Vagina (tissue), 2 donors: ENCODE results near the gene C1QL2. TPM values are rescaled to one million over a fixed set of nuclear protein-coding genes. Genes with fewer than 3 reads are reported as not detected.

Experiments
- DNase-seq, 2 donors: peaks; one replicate each; pipeline ENCODE4 v3.0.0-alpha.2; 2017; ENCODE audit errors: extremely low spot score in 2 of 2
- H3K27ac ChIP-seq: fragments of 200-600 bp; sonication (generic); one replicate; pipeline ENCODE4 v1.5.1; 2019
- H3K27me3 ChIP-seq: fragments of 200-600 bp; sonication (generic); one replicate; pipeline ENCODE4 v1.5.1; 2019
- H3K36me3 ChIP-seq, 2 donors: fragments of 200-600 bp; sonication (generic); one replicate each; pipeline ENCODE4 v1.5.1; 2017 to 2019
- H3K4me1 ChIP-seq: fragments of 200-600 bp; sonication (generic); one replicate; pipeline ENCODE4 v1.5.1; 2019
- H3K4me3 ChIP-seq, 2 donors: fragments of 200-600 bp; sonication (generic); 1 replicate in 1 of 2; 2 replicates in 1 of 2; pipeline ENCODE4 v1.5.1; 2016 to 2019
- H3K9me3 ChIP-seq: fragments of 200-600 bp; sonication (generic); one replicate; pipeline ENCODE4 v1.5.1; 2019
- POLR2A ChIP-seq, 2 donors: fragments of 450-650 bp; IDR thresholded peaks; one replicate each; pipeline ENCODE4 v1.6.1; 2017; ENCODE audit warnings: antibody characterized with exemption in 2 of 2, mild to moderate bottlenecking in 2 of 2, moderate library complexity in 2 of 2
- POLR2AphosphoS5 ChIP-seq, 2 donors: sonication (generic); formaldehyde crosslinking; IDR thresholded peaks; one replicate each; pipeline ENCODE4 v1.9.0; 2017; ENCODE audit warnings: antibody characterized with exemption in 2 of 2, mild to moderate bottlenecking in 2 of 2, low read depth in 1 of 2; ENCODE audit not compliant: insufficient read depth in 1 of 2
- intact Hi-C: fragments of 100-400 bp; cut with DNase I; formaldehyde crosslinking; loops from one replicate; pipeline ENCODE4 v1.15.1; 2023
- total RNA-seq: library from RNA; depleted of rRNA; stranded (reverse); fragments of >200 nt; gene quantifications from one replicate; pipeline ENCODE4 v1.2.3, GENCODE V29; 2016
- TF ChIP-seq, protein P1 (sequence below), 3 experiments: fragments of 450-650 bp in 2 of 3; fragments of 200-600 bp in 1 of 3; sonication (generic) in 1 of 3; IDR thresholded peaks; one replicate each; pipeline ENCODE4 v1.5.1; 2017 to 2019; ENCODE audit warnings: antibody characterized with exemption in 3 of 3, mild to moderate bottlenecking in 2 of 3, moderate library complexity in 2 of 3

Gene C1QL2
- total RNA-seq, 1 donor from 2014 or later, result not detected

DNA sequence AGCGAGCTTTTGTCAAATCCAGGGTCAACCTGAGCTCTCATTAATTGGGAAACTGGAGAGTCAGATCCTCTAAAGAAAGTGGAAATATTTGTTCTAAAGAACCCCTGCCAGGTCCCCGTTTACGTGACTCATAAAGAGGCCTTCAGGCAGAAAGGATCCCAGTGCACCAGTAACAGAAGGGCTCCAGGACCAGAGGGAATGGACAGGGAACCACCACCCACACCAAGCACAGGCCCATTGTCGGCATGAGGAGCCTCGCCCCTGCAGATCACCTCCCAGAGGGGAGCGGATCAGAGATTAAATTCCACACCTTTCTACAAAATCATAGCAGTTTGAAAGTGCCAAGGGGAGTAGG, 16.4 kb upstream of the C1QL2 start:
- intact Hi-C loops, result no loop called here
- Histone ChIP-seq H3K27ac (no peak overlapping the region), H3K36me3 (no peaks in the 10 kb centered on the region), H3K4me3 (no peak overlapping the region), H3K4me1 (no peaks in the 10 kb centered on the region), H3K9me3 (no peaks in the 10 kb centered on the region), H3K27me3 (no peaks in the 10 kb centered on the region)
- no peak for DNase-seq
- TF ChIP-seq, protein P1, sequence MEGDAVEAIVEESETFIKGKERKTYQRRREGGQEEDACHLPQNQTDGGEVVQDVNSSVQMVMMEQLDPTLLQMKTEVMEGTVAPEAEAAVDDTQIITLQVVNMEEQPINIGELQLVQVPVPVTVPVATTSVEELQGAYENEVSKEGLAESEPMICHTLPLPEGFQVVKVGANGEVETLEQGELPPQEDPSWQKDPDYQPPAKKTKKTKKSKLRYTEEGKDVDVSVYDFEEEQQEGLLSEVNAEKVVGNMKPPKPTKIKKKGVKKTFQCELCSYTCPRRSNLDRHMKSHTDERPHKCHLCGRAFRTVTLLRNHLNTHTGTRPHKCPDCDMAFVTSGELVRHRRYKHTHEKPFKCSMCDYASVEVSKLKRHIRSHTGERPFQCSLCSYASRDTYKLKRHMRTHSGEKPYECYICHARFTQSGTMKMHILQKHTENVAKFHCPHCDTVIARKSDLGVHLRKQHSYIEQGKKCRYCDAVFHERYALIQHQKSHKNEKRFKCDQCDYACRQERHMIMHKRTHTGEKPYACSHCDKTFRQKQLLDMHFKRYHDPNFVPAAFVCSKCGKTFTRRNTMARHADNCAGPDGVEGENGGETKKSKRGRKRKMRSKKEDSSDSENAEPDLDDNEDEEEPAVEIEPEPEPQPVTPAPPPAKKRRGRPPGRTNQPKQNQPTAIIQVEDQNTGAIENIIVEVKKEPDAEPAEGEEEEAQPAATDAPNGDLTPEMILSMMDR (IDR thresholded peaks at IDR 0.05), result no peak
- TF ChIP-seq POLR2AphosphoS5 (IDR thresholded peaks at IDR 0.05; ENCODE audit: insufficient read depth in 1 of 2, low read depth in 1 of 2), result no peak
- no peak for TF ChIP-seq POLR2A (IDR thresholded peaks at IDR 0.05)

DNA sequence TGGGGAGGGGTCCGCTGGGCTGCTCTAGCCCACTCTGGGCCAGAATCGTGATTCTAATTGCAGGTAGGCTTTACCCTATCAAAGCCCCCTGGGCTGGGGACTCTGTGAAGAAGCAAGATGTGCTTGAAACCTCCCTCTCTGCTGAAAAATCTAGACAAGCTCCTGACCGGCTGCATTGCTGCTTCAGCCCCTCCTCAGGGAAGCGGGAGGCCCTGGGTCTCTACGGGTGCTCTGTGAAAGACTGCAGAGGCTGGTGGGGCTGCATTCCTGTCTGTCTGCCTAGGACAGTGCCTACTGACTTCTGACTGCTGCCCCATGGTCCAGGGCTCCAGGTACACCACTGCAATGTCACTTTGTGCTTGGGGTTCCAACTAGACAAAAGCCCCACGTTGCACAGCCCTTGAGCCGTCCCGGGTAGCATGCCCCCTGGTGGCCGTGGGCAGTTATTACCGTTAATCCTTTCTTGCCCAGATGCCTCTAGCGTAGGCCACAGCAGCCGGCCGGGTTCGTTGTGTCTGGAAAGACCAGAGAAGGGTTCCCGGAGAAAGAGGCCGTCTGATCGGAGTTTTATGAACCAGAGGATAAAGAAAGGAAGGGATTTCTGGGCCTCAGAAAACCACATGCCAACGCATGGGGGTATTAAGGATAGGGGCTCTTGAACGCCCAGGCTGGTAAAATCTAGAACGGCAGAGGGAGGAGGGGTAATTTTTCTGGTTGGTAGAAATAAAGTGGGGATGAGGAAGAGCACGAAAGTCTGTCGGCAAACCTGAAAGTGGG, 15.9 kb upstream of the C1QL2 start:
- Histone ChIP-seq H3K36me3 (no peaks in the 10 kb centered on the region), H3K4me3 (no peak overlapping the region), H3K9me3 (no peaks in the 10 kb centered on the region), H3K4me1 (no peaks in the 10 kb centered on the region), H3K27me3 (no peaks in the 10 kb centered on the region), H3K27ac (no peak overlapping the region)
- no peak for DNase-seq
- intact Hi-C loops, result no loop called here
- TF ChIP-seq POLR2AphosphoS5 (IDR thresholded peaks at IDR 0.05; ENCODE audit: insufficient read depth in 1 of 2, low read depth in 1 of 2) (no peak), POLR2A (IDR thresholded peaks at IDR 0.05) (no peak)
- TF ChIP-seq, protein P1 (IDR thresholded peaks at IDR 0.05), result peak in 1 of 3 experiments; percentile 11

DNA sequence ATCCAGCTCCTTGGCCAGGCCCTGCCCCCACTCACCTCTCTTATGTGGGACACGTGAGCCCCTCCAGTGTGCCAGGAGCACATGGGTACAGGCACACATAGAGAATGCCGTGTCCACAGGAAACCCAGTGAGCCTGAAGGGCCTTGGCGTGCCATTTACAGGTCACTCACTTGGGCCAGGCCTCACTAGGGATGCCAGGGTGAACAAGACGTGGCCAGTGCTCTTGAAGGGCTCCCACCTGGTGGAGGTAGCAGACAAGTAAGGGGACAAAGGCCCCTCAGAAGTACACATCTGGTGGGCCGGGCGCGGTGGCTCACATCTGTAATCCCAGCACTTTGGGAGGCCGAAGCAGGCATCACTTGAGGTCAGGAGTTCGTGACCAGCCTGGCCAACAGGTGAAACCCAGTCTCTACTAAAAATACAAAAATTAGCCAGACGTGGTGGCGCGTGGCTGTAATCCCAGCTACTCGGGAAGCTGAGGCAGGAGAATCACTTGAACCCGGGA, 15.1 kb upstream of the C1QL2 start:
- no peaks in the 10 kb centered on the region for H3K4me1 ChIP-seq
- no peaks in the 10 kb centered on the region for H3K36me3 ChIP-seq
- no peak for DNase-seq
- no peaks in the 10 kb centered on the region for H3K27me3 ChIP-seq
- no peak overlapping the region for H3K4me3 ChIP-seq
- TF ChIP-seq POLR2A (IDR thresholded peaks at IDR 0.05), result no peak
- TF ChIP-seq POLR2AphosphoS5 (IDR thresholded peaks at IDR 0.05; ENCODE audit: insufficient read depth in 1 of 2, low read depth in 1 of 2), result no peak
- TF ChIP-seq, protein P1 (IDR thresholded peaks at IDR 0.05), result no peak
- intact Hi-C loops, result no loop called here
- H3K27ac ChIP-seq, result no peak overlapping the region
- no peaks in the 10 kb centered on the region for H3K9me3 ChIP-seq

DNA sequence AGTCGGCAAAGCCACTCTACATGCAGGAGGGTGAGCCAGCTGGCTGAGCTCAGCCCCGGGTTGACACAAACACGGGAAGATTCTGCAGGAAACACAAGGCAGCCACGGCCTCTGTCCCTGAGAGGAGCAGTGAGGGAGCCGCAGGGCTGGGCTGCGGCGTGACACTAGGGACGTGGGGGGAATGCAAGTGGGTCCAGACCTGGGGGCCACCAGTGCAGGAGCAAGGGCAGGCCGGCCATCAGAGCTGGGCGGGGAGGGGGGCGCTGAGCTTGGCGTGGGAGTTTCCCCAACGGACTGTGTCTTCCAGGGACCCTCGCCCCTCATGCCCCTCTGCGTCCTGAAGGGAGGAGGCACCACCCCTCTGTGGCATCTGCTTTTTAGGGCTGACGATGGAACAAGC, 12.0 kb upstream of the C1QL2 start:
- no peaks in the 10 kb centered on the region for H3K36me3 ChIP-seq
- TF ChIP-seq POLR2AphosphoS5 (IDR thresholded peaks at IDR 0.05; ENCODE audit: insufficient read depth in 1 of 2, low read depth in 1 of 2), result no peak
- TF ChIP-seq, protein P1 (IDR thresholded peaks at IDR 0.05), result no peak
- no peak for TF ChIP-seq POLR2A (IDR thresholded peaks at IDR 0.05)
- H3K27ac ChIP-seq, result no peak overlapping the region
- H3K9me3 ChIP-seq, result no peaks in the 10 kb centered on the region
- no peak overlapping the region for H3K4me3 ChIP-seq
- DNase-seq, result no peak
- no peaks in the 10 kb centered on the region for H3K27me3 ChIP-seq
- intact Hi-C loops, result no loop called here
- no peaks in the 10 kb centered on the region for H3K4me1 ChIP-seq

DNA sequence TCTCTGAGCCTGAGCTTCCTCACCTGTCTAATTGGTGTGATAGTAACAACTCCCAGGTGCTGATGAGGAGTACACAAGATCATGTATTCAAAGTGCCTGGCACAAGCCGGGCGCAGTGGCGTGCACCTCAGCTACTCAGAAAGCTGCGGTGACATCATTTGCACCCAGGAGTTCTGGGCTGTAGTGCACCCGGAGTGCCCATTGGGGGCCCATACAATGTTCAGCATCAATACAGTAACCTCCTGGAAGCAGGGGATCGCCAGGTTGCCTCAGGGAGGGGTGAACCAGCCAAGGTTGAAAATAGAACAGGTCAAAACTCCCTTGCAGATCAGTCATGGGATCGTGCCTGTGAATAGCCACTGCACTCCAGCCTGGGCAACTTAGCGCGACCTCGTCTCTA, 11.2 kb upstream of the C1QL2 start:
- H3K36me3 ChIP-seq, result no peaks in the 10 kb centered on the region
- H3K4me3 ChIP-seq, result no peak overlapping the region
- intact Hi-C loops, result no loop called here
- H3K4me1 ChIP-seq, result no peaks in the 10 kb centered on the region
- H3K27ac ChIP-seq, result no peak overlapping the region
- no peaks in the 10 kb centered on the region for H3K9me3 ChIP-seq
- TF ChIP-seq, protein P1 (IDR thresholded peaks at IDR 0.05), result no peak
- no peak for TF ChIP-seq POLR2AphosphoS5 (IDR thresholded peaks at IDR 0.05; ENCODE audit: insufficient read depth in 1 of 2, low read depth in 1 of 2)
- no peak for TF ChIP-seq POLR2A (IDR thresholded peaks at IDR 0.05)
- DNase-seq, result no peak
- H3K27me3 ChIP-seq, result no peaks in the 10 kb centered on the region
